ENCODE data around the gene STYXL2.

The STYXL2 gene

DNA sequence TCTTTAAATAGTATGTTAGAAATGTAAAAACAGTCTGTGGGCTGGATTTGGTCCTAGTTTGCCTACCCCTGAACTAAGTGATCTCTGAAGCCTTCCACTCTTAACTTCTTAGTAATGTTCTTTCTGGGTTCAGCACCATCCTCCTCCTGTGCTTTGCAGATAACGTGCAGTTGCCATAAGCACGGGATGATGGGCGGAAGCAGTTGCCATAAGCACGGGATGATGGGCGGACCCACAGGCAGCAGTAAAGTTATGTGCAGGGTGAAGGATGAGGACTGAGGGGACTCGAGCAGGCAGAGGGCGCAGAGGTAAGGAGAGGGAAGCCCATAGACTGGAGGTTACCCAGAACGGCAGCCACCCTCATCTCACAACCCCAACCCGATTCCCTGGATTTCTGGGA is 29.3 kb upstream of the STYXL2 start:
- Histone ChIP-seq H3K4me3 (ENCODE audit: low read length in 2 of 2) (no peak overlapping the region), H3K36me3 (replicated peaks in 1 of 2; ENCODE audit: control insufficient read depth in 2 of 2, insufficient read depth in 2 of 2, low read length in 2 of 2) (no peaks in the 10 kb centered on the region), H2AFZ (ENCODE audit: low read length) (no peak overlapping the region), H4K8ac (ENCODE audit: low read depth, low read length) (no peak overlapping the region), H3K27me3 (ENCODE audit: control insufficient read depth in 3 of 3, insufficient read depth in 3 of 3, low read depth in 1 of 3, low read length in 3 of 3) (peaks cover 0 to 18% (median 0%) of the 10 kb centered on the region in 3 experiments), H3K4me1 (ENCODE audit: control insufficient read depth in 2 of 2, insufficient read depth in 1 of 2, low read depth in 1 of 2, low read length in 2 of 2) (peaks cover 0 to 3% of the 10 kb centered on the region in 2 donors), H3K23ac (ENCODE audit: low read depth, low read length, poor library complexity) (no peak overlapping the region), H2AK5ac (ENCODE audit: low read depth, low read length) (peak overlapping the region; percentile 81), H3K14ac (ENCODE audit: low read length) (no peak overlapping the region), H4K91ac (ENCODE audit: low read depth, low read length, poor library complexity) (no peak overlapping the region), H3K9ac (ENCODE audit: low read depth, low read length, poor library complexity) (no peak overlapping the region), H2BK120ac (ENCODE audit: low read depth, low read length) (no peak overlapping the region), H3K4ac (ENCODE audit: low read length) (no peak overlapping the region), H3K79me1 (ENCODE audit: low read depth, low read length) (no peaks in the 10 kb centered on the region), H2BK12ac (ENCODE audit: low read length) (no peak overlapping the region), H3K4me2 (ENCODE audit: insufficient read depth, low read length, poor library complexity, severe bottlenecking) (no peak overlapping the region), H3K9me3 (replicated peaks in 1 of 2; ENCODE audit: control insufficient read depth in 2 of 2, insufficient read depth in 1 of 2, low read depth in 1 of 2, low read length in 2 of 2) (no peaks in the 10 kb centered on the region), H3K18ac (ENCODE audit: low read length) (no peak overlapping the region), H2BK15ac (ENCODE audit: low read length) (peak overlapping the region; percentile 79), H2BK5ac (ENCODE audit: low read length) (no peak overlapping the region), H3K27ac (replicated peaks; ENCODE audit: low read length) (no peak overlapping the region)
- no CpG with 5 or more reads among the region's 9 CpGs for WGBS, 2 donors (ENCODE audit: extremely low coverage in 2 of 2, insufficient read length in 2 of 2, insufficient replicate concordance in 1 of 2)
- no peak for DNase-seq (ENCODE audit: low spot score)

DNA sequence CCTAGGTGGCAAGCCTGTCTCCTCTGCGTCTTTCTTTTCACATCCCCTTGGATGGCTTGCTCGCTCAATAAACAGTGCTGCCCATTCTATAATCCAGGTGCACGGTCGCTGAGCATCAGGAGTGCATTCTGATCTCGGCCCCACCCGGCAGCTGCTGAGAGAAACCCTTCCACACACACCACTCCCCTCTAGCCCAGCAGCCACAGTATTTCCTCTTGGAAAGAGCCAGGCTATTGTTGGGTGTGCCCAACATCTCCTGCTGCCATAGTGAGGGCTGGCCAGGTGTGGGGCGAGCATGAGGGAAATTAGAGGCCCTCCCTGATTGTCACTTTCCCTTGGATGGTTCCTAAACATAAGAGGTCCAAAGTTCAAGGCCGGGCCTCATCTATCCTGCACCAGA is 28.4 kb upstream of the STYXL2 start:
- no peak overlapping the region for H3K23ac ChIP-seq (ENCODE audit: low read depth, low read length, poor library complexity)
- H3K4me2 ChIP-seq (ENCODE audit: insufficient read depth, low read length, poor library complexity, severe bottlenecking) = no peak overlapping the region
- H3K9ac ChIP-seq (ENCODE audit: low read depth, low read length, poor library complexity) = no peak overlapping the region
- peak overlapping the region; percentile 81 for H2AK5ac ChIP-seq (ENCODE audit: low read depth, low read length)
- no peak for DNase-seq (ENCODE audit: low spot score)
- peak overlapping the region; percentile 66 for H2BK12ac ChIP-seq (ENCODE audit: low read length)
- peak overlapping the region; percentile 79 for H2BK15ac ChIP-seq (ENCODE audit: low read length)
- H3K27me3 ChIP-seq (ENCODE audit: control insufficient read depth in 3 of 3, insufficient read depth in 3 of 3, low read depth in 1 of 3, low read length in 3 of 3) = peaks cover 0 to 18% (median 0%) of the 10 kb centered on the region in 3 experiments
- H2BK5ac ChIP-seq (ENCODE audit: low read length) = no peak overlapping the region
- H3K4me1 ChIP-seq (ENCODE audit: control insufficient read depth in 2 of 2, insufficient read depth in 1 of 2, low read depth in 1 of 2, low read length in 2 of 2) = peaks cover 0 to 3% of the 10 kb centered on the region in 2 donors
- no peak overlapping the region for H2AFZ ChIP-seq (ENCODE audit: low read length)
- H4K91ac ChIP-seq (ENCODE audit: low read depth, low read length, poor library complexity) = no peak overlapping the region
- H3K79me1 ChIP-seq (ENCODE audit: low read depth, low read length) = no peaks in the 10 kb centered on the region
- H3K18ac ChIP-seq (ENCODE audit: low read length) = no peak overlapping the region
- no peak overlapping the region for H4K8ac ChIP-seq (ENCODE audit: low read depth, low read length)
- no peak overlapping the region for H3K27ac ChIP-seq (replicated peaks; ENCODE audit: low read length)
- no CpG with 5 or more reads among the region's 8 CpGs for WGBS, 2 donors (ENCODE audit: extremely low coverage in 2 of 2, insufficient read length in 2 of 2, insufficient replicate concordance in 1 of 2)
- H3K14ac ChIP-seq (ENCODE audit: low read length) = no peak overlapping the region
- no peak overlapping the region for H3K4ac ChIP-seq (ENCODE audit: low read length)
- no peaks in the 10 kb centered on the region for H3K36me3 ChIP-seq (replicated peaks in 1 of 2; ENCODE audit: control insufficient read depth in 2 of 2, insufficient read depth in 2 of 2, low read length in 2 of 2)
- no peak overlapping the region for H2BK120ac ChIP-seq (ENCODE audit: low read depth, low read length)
- no peaks in the 10 kb centered on the region for H3K9me3 ChIP-seq (replicated peaks in 1 of 2; ENCODE audit: control insufficient read depth in 2 of 2, insufficient read depth in 1 of 2, low read depth in 1 of 2, low read length in 2 of 2)
- no peak overlapping the region for H3K4me3 ChIP-seq (ENCODE audit: low read length in 2 of 2)

DNA sequence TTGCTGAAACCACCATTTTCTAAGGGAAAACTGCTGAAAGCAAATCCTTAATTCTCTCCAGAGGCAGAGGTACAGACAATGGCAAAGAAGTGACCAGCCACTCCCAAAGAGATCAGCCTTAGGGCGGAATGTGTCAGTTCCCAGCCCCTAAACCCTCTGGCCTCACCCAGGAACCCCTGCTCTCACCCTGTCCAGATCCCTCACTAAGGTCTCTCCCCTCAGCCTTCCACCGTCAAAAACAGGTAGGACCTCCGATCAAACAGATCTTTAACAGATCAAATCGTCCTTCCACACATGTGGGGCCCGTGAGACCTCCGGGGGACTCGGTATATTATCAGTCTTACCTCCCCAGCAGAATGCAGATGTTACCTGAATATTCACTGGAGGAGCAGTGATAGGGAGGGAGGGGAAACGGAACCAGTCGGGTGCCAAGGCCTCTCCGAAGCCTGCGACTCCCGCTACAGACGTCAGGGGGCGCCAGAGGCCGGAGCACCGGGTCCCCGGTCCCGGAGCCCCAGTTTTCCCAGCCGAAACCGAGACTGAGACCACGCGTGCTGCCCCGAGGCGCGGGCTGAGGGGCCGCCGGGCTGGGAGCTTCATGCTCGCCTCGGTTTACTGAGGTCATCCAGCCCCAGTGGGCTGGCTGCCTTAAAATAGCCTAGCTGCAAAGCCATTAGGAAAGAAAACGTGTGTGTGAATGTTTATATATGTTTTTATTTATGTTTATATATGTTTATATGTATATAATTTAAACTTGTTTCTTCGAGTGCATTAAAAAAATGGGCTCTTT is 27.3 kb upstream of the STYXL2 start:
- no peak overlapping the region for H2BK12ac ChIP-seq (ENCODE audit: low read length)
- H3K4me3 ChIP-seq (ENCODE audit: low read length in 2 of 2) = peak overlapping the region in 1 of 2 donors; percentile 17
- H3K4ac ChIP-seq (ENCODE audit: low read length) = no peak overlapping the region
- H3K23ac ChIP-seq (ENCODE audit: low read depth, low read length, poor library complexity) = no peak overlapping the region
- peak overlapping the region; percentile 80 for H3K18ac ChIP-seq (ENCODE audit: low read length)
- H3K14ac ChIP-seq (ENCODE audit: low read length) = no peak overlapping the region
- H2BK120ac ChIP-seq (ENCODE audit: low read depth, low read length) = no peak overlapping the region
- H2AK5ac ChIP-seq (ENCODE audit: low read depth, low read length) = no peak overlapping the region
- no peak overlapping the region for H4K8ac ChIP-seq (ENCODE audit: low read depth, low read length)
- peak overlapping the region; percentile 86 for H2AFZ ChIP-seq (ENCODE audit: low read length)
- peak overlapping the region; percentile 35 for H3K4me2 ChIP-seq (ENCODE audit: insufficient read depth, low read length, poor library complexity, severe bottlenecking)
- no peak overlapping the region for H3K9ac ChIP-seq (ENCODE audit: low read depth, low read length, poor library complexity)
- no peaks in the 10 kb centered on the region for H3K36me3 ChIP-seq (replicated peaks in 1 of 2; ENCODE audit: control insufficient read depth in 2 of 2, insufficient read depth in 2 of 2, low read length in 2 of 2)
- H3K79me1 ChIP-seq (ENCODE audit: low read depth, low read length) = no peaks in the 10 kb centered on the region
- H3K4me1 ChIP-seq (ENCODE audit: control insufficient read depth in 2 of 2, insufficient read depth in 1 of 2, low read depth in 1 of 2, low read length in 2 of 2) = peaks cover 0 to 3% of the 10 kb centered on the region in 2 donors
- peak overlapping the region; percentile 45 for H2BK5ac ChIP-seq (ENCODE audit: low read length)
- no peak overlapping the region for H4K91ac ChIP-seq (ENCODE audit: low read depth, low read length, poor library complexity)
- H3K9me3 ChIP-seq (replicated peaks in 1 of 2; ENCODE audit: control insufficient read depth in 2 of 2, insufficient read depth in 1 of 2, low read depth in 1 of 2, low read length in 2 of 2) = no peaks in the 10 kb centered on the region
- no peak overlapping the region for H3K27ac ChIP-seq (replicated peaks; ENCODE audit: low read length)
- WGBS, 2 donors (ENCODE audit: extremely low coverage in 2 of 2, insufficient read length in 2 of 2, insufficient replicate concordance in 1 of 2) = no CpG with 5 or more reads among the region's 31 CpGs
- peaks cover 0 to 18% (median 0%) of the 10 kb centered on the region in 3 experiments for H3K27me3 ChIP-seq (ENCODE audit: control insufficient read depth in 3 of 3, insufficient read depth in 3 of 3, low read depth in 1 of 3, low read length in 3 of 3)
- no peak overlapping the region for H2BK15ac ChIP-seq (ENCODE audit: low read length)
- peak; percentile 73 for DNase-seq (ENCODE audit: low spot score)

DNA sequence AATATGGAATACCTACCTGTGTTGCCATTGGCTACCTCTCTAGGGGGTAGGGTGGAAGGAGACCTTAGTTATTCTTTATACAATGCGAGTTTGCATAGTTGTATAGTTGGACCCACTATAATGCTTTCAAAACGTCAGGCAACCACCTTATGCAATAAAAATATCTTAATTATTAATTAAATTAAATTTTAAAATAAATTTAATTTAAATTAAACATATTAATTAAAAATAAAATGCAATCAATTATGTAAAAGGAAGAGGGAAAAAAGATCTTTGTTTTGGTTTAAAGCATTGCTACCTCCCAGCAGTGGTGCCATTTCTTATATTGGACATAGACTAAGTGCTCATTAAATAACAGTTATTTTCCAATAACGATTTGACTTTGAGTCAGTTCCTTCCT is 26.0 kb upstream of the STYXL2 start:
- Histone ChIP-seq H3K14ac (ENCODE audit: low read length) (no peak overlapping the region), H3K27ac (replicated peaks; ENCODE audit: low read length) (no peak overlapping the region), H3K4ac (ENCODE audit: low read length) (no peak overlapping the region), H2BK120ac (ENCODE audit: low read depth, low read length) (no peak overlapping the region), H3K79me1 (ENCODE audit: low read depth, low read length) (no peaks in the 10 kb centered on the region), H3K9ac (ENCODE audit: low read depth, low read length, poor library complexity) (no peak overlapping the region), H3K4me3 (ENCODE audit: low read length in 2 of 2) (no peak overlapping the region), H3K23ac (ENCODE audit: low read depth, low read length, poor library complexity) (no peak overlapping the region), H4K8ac (ENCODE audit: low read depth, low read length) (no peak overlapping the region), H2AFZ (ENCODE audit: low read length) (no peak overlapping the region), H3K4me2 (ENCODE audit: insufficient read depth, low read length, poor library complexity, severe bottlenecking) (no peak overlapping the region), H3K36me3 (replicated peaks in 1 of 2; ENCODE audit: control insufficient read depth in 2 of 2, insufficient read depth in 2 of 2, low read length in 2 of 2) (no peaks in the 10 kb centered on the region), H4K91ac (ENCODE audit: low read depth, low read length, poor library complexity) (no peak overlapping the region), H2BK15ac (ENCODE audit: low read length) (no peak overlapping the region), H2AK5ac (ENCODE audit: low read depth, low read length) (no peak overlapping the region), H3K18ac (ENCODE audit: low read length) (no peak overlapping the region), H2BK5ac (ENCODE audit: low read length) (no peak overlapping the region), H3K4me1 (ENCODE audit: control insufficient read depth in 2 of 2, insufficient read depth in 1 of 2, low read depth in 1 of 2, low read length in 2 of 2) (peaks cover 0 to 3% of the 10 kb centered on the region in 2 donors), H3K9me3 (replicated peaks in 1 of 2; ENCODE audit: control insufficient read depth in 2 of 2, insufficient read depth in 1 of 2, low read depth in 1 of 2, low read length in 2 of 2) (no peaks in the 10 kb centered on the region), H3K27me3 (ENCODE audit: control insufficient read depth in 3 of 3, insufficient read depth in 3 of 3, low read depth in 1 of 3, low read length in 3 of 3) (peaks cover 0 to 18% (median 0%) of the 10 kb centered on the region in 3 experiments), H2BK12ac (ENCODE audit: low read length) (no peak overlapping the region)
- DNase-seq (ENCODE audit: low spot score) = no peak
- WGBS, 2 donors (ENCODE audit: extremely low coverage in 2 of 2, insufficient read length in 2 of 2, insufficient replicate concordance in 1 of 2) = no CpG with 5 or more reads among the region's 3 CpGs

Data from neuronal stem cell (in vitro differentiated cells).